GM23338 (cell line): ENCODE measurements around the gene CNP.

Experiments
- STAT1 ChIP-seq: IDR thresholded peaks from one replicate; pipeline ENCODE4 v1.6.1; 2016; ENCODE audit warnings: antibody characterized with exemption; ENCODE audit not compliant: unreplicated experiment
- ZNF114 ChIP-seq: fragments of 250-450 bp; sonication (Bioruptor Pico); IDR thresholded peaks from 2 replicates; pipeline ENCODE4 v1.5.0; 2020; ENCODE audit warnings: mild to moderate bottlenecking, moderate library complexity
- TF ChIP-seq, protein P1 (sequence below): IDR thresholded peaks from one replicate; pipeline ENCODE4 v1.6.1; 2018; ENCODE audit warnings: antibody characterized with exemption; ENCODE audit not compliant: unreplicated experiment

DNA sequence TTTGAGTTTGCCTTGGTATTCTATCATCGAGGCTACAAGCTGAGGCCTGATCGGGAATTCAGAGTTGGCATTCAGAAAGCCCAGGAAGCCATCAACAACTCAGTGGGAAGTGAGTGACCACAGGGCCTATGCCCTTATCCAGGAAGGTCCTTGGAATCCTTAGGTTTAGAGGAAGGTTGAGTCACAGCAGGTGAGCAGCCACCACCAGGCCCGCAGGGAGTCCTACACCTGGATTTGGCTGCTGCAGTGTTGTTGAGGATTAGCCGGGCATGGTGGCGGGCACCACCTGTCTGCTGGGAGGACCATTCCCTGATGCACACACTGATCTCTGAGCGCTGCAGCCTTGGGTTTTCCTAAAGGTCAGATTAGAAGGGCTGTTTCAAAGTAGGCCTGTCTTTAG lies 31.0 kb upstream of the CNP start:
- no peak for TF ChIP-seq STAT1
- no peak for TF ChIP-seq ZNF114 (CRISPR knock-in tag)
- TF ChIP-seq, protein P1, sequence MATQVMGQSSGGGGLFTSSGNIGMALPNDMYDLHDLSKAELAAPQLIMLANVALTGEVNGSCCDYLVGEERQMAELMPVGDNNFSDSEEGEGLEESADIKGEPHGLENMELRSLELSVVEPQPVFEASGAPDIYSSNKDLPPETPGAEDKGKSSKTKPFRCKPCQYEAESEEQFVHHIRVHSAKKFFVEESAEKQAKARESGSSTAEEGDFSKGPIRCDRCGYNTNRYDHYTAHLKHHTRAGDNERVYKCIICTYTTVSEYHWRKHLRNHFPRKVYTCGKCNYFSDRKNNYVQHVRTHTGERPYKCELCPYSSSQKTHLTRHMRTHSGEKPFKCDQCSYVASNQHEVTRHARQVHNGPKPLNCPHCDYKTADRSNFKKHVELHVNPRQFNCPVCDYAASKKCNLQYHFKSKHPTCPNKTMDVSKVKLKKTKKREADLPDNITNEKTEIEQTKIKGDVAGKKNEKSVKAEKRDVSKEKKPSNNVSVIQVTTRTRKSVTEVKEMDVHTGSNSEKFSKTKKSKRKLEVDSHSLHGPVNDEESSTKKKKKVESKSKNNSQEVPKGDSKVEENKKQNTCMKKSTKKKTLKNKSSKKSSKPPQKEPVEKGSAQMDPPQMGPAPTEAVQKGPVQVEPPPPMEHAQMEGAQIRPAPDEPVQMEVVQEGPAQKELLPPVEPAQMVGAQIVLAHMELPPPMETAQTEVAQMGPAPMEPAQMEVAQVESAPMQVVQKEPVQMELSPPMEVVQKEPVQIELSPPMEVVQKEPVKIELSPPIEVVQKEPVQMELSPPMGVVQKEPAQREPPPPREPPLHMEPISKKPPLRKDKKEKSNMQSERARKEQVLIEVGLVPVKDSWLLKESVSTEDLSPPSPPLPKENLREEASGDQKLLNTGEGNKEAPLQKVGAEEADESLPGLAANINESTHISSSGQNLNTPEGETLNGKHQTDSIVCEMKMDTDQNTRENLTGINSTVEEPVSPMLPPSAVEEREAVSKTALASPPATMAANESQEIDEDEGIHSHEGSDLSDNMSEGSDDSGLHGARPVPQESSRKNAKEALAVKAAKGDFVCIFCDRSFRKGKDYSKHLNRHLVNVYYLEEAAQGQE: no peak
